Middle frontal gyrus (tissue), 1 donor: ENCODE data around the gene OR4F6.
"Not testable (repeated sequence)": the region's sequence is repeated elsewhere in the genome, so short reads cannot be mapped to it uniquely, and the experiment has no call there.

Experiments
- DNase-seq: peaks from one replicate; pipeline ENCODE4 v3.0.0-alpha.2; 2015; ENCODE audit warnings: low spot score; ENCODE audit errors: extremely low spot score

OR4F6 gene

GRCh38 chr15:101803209-101803608 lies at the start of gene OR4F6:
TSS of gene OR4F6 (plus strand) at chr15:101803509. CDS start at chr15:101805720, 2,211 bp downstream.
- no peak for DNase-seq

- not testable (repeated sequence) for DNase-seq
Observed at GRCh38 chr15:101764669-101765339, 38.5 kb upstream of the OR4F6 start.

GRCh38 chr15:101765340-101765671 lies 38.0 kb upstream of the OR4F6 start:
- DNase-seq: not testable (repeated sequence)

GRCh38 chr15:101765772-101766456 lies 37.4 kb upstream of the OR4F6 start:
- DNase-seq: no peak

GRCh38 chr15:101767083-101767640 lies 36.1 kb upstream of the OR4F6 start:
- not testable (repeated sequence) for DNase-seq

GRCh38 chr15:101772921-101773320 lies 30.4 kb upstream of the OR4F6 start:
- DNase-seq: no peak

GRCh38 chr15:101773496-101774100 lies 29.7 kb upstream of the OR4F6 start:
- DNase-seq: no peak

GRCh38 chr15:101775136-101775535 lies 28.2 kb upstream of the OR4F6 start:
- no peak for DNase-seq

GRCh38 chr15:101778576-101778975 lies 24.7 kb upstream of the OR4F6 start:
- DNase-seq: not testable (repeated sequence)

- not testable (repeated sequence) for DNase-seq
Observed at GRCh38 chr15:101780225-101780624, 23.1 kb upstream of the OR4F6 start.

GRCh38 chr15:101781928-101782327 lies 21.4 kb upstream of the OR4F6 start:
- no peak for DNase-seq

- no peak for DNase-seq
Observed at GRCh38 chr15:101784644-101785043, 18.7 kb upstream of the OR4F6 start.

GRCh38 chr15:101786422-101786821 lies 16.9 kb upstream of the OR4F6 start:
- not testable (repeated sequence) for DNase-seq

GRCh38 chr15:101788001-101788400 lies 15.3 kb upstream of the OR4F6 start:
- not testable (repeated sequence) for DNase-seq

GRCh38 chr15:101788503-101789269 lies 14.6 kb upstream of the OR4F6 start:
- DNase-seq: not testable (repeated sequence)

- DNase-seq: not testable (repeated sequence)
Observed at GRCh38 chr15:101790748-101791147, 12.6 kb upstream of the OR4F6 start.

GRCh38 chr15:101793981-101794380 lies 9.3 kb upstream of the OR4F6 start:
- not testable (repeated sequence) for DNase-seq

GRCh38 chr15:101795455-101795854 lies 7.9 kb upstream of the OR4F6 start:
- no peak for DNase-seq

- DNase-seq: no peak
Observed at GRCh38 chr15:101799665-101800064, 3.6 kb upstream of the OR4F6 start.

- no peak for DNase-seq
Observed at GRCh38 chr15:101801048-101801447, 2.3 kb upstream of the OR4F6 start.

GRCh38 chr15:101803676-101804075 lies 367 bp downstream of the OR4F6 start:
- DNase-seq: no peak
